HG02870 (cell line): Measurements from ENCODE around the gene BICRA.

Experiments
- ATAC-seq: cut with Tn5 transposase; IDR thresholded peaks from one replicate; pipeline ENCODE4 v1.9.1; 2021; ENCODE audit warnings: mild to moderate bottlenecking, moderate library complexity; ENCODE audit not compliant: unreplicated experiment

The BICRA gene

DNA sequence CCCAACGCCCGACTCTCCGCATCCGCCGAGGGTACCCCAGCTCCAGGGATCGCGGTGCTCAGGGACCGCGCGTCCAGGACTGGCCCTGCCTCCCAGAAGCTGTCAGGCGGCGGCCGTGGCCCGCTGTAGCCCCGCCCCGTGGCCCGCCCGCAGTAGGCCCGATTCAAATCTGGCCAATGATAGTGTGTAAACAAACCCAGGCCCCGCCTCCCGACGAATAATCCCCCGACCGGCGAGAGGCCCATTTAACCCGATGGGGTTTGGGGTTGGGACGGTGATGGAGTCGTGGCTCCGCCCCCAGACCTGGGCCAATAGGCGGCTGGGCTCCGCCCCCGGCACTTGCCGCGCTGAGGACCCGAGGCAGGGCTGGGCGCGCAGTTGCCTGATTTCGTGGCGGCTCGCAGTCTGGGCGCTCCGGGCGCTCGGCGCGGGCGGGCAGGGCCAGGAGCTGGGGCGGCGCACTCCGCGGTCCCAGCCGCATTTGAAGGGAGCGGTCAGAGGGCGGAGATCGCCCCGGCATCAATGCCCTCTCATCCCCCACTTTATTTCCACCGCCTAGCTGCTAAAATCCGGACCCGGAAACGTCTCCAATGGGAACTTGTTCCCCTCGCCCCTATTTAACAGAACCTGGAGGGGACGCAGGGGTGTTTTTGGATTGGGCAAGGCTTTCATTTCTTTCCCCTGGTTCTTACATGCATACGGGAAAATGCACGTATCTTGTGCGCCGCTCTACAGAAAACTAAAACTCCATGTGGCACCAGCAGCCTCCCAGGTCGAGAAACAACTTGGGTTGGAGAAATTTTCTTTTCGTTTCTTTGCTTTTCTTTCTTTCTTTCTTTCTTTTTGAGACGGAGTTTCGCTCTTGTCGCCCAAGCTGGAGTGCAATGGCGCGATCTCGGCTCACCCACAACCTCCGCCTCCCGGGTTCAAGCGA lies 8.4 kb upstream of the BICRA start:
- peak; percentile 93 for ATAC-seq

DNA sequence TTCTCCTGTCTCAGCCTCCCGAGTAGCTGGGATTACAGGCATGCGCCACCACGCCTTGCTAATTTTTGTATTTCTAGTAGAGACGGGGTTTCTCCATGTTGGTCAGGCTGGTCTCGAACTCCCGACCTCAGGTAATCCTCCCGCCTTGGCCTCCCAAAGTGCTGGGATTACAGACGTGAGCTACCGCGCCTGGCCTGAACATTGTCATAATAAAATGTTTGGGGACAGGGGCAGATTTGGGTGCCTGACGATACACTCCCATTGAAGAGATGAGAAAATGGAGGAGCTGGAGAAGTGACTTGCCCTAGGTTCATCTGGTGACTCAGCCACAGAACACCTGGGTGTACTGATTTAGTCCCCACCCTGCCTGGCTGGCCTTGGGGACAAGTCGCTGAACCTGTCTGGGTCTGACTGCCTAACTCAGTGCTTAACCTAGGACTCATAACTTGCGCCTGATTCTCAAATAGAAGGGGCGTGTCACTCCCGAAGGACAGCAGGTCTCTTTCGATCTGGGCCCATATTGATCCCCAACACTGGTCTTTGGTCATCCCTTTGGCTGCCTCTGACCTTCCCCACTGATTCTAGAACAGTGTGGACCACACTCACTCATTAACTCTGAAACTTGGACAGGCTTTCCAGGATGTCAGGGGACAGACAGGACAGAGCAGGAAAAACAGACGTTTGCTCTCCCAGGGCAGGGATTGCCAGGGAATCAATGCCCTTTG lies 7.6 kb upstream of the BICRA start:
- no peak for ATAC-seq

DNA sequence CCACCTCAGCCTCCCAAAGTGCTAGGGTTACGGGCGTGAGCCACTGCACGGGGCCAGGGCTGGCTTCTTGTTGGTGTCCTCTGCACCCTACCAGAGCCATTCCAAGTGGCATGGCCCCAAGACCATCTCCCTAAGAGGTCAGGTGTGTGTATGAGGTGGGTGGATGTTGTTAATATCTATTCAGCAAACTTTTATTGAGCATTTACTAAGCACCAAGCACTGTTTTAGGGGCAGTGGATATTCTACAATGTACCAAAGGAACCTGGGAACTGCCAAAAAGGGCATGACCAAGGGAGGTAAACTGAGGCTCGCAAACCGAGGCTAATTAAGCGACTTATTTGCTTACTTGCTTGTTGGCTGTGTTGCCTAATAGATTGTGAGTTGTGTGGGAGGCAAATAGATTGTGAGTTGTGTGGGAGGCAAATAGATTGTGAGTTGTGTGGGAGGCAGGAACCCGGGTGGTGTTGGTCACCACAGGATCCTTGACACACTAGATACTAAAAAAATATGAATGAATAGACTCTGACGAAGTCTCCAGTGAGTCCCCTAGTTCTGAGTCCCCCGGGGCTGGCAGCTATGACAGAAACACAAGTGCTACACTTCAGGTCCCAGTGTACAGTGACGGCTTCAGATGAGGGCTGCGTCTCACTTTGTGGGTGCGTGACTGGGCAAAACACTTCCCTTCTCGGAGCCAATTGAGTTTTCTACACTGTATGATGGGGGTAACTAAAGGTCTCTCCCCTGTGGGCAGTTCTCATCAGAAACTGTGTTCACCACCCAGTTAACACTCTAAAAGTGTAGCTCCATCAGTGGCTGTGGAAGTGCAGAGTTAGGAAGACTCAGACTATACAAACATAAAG lies 5.0 kb upstream of the BICRA start:
- no peak for ATAC-seq

DNA sequence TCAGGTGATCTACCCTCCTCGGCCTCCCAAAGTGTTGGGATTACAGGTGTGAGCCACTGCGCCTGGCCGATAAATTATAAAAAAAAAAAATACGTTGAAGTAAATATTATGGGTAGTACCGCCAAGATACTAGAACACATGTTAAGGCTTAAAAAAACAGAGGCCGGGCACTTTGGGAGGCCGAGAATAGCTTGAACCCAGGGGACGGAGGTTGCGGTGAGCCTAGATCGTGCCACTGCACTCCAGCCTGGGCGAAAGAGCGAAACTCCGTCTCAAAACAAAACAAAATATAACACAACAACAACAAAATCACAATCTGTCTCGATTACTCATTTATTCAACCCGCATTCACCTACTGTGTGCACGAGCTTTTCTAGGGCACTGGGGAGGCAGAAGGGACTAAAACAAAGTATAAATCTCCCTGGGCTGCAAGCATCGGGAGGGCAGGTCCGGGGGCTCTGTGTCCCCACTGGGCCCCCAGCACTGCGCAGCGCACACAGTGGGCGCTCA lies 1.3 kb upstream of the BICRA start:
- no peak for ATAC-seq

DNA sequence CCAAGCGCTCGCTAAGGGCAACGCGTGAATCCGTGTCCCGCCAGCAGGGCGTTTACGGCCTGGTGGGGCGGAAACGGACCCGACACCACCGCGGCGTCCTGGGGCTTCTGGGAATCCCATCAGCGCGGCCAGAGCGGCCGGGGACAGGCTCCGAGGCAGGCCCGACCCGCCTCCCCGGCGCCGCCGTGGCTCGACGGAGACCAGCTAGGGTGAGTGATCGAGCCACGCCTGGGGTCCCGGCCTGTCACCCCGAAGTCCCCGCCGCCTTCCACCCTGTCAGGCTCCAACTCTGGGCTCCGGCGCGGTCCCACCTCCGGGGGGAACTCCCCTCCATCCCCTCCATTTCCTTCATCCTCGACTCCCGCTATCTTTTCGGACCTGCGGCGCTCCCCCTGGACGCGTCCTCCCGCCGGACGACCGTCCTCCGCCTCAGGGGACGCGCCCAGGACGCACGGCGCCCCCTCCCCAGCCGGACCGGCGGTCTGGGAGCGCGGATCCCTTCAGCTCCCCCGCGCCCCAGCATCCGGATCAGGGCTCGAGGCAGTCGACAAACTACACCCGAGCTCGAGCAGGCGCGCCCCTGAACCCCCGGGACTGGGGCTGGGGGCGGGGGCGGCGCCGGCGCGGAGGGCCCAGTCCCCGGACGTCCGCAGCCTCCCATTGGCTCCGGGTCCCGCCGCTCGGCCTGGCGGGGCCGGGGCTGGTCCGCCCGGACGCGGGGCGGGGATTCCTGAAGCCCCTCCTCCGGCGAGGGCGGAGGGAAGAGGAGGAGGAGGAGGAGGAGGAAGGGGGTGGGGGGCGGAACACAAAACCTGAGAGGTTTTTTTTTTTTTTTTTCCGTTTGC lies 638 bp upstream of the BICRA start:
- ATAC-seq, result peak; percentile 72

DNA sequence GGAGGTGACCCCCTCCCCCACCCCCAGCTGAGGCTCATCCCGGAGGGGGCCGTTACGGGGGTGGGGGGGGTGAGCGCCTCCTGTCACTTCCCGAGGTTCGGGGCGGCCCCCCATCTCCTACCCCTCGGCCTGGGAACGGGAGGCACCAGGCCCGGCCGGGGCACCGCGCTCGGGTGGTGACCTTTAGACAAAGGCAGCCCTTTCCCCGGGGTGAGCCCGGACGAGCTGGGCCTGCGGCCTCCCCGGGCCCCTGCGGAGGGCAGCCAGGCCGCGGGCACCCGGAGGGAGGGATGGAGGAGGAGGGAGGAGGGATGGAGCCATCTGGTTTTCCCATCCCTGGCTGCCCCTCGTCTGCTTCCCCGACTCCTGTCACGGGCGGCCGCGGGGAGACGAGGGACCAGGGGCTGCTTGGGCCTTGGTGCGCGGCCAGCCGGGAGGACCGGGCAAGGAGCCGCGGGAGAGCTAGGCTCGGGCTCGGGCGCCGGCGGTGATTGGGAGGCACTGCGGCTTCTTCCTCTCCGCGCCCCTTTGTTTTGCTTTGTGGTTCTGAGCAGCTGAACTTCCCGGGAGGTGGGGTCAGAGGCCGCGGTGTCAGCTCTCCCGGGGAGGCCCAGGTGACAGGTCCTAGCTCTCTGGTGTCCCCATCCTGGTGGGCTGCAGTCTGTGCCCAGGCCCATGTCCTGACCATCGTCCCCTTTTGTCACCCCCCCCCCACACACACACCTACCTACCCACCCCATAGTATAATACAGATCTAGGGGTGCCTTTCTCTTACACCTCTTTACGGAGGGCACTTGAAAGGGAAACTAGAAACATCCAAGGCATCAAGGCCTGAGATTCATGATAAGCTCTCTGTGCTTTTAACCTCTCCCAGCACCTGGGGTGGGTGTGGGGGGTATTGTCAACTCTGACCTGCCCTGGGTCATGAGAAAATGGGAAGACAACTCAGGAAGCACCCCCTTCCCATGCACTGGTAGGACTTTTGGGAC lies 1.3 kb downstream of the BICRA start:
- no peak for ATAC-seq

DNA sequence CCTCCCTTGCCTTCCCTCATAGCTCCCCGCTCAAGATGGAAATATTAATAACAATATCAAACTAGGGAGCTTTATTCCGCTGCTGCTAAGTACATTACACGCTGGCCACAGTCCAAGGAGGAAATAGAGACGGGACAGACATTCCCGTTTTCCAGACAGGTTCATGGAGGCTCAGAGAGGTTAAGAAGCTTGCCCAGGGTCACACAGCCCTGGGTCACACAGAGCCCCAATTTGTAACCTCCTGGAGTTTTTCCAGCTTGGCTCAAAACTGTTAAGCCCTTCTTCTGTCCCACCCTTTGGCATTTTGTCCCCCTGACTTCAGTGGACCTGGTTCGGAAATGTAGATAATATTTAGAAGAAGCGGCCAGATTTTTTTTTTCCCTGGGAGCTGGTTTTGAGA lies 2.0 kb downstream of the BICRA start:
- ATAC-seq, result no peak

DNA sequence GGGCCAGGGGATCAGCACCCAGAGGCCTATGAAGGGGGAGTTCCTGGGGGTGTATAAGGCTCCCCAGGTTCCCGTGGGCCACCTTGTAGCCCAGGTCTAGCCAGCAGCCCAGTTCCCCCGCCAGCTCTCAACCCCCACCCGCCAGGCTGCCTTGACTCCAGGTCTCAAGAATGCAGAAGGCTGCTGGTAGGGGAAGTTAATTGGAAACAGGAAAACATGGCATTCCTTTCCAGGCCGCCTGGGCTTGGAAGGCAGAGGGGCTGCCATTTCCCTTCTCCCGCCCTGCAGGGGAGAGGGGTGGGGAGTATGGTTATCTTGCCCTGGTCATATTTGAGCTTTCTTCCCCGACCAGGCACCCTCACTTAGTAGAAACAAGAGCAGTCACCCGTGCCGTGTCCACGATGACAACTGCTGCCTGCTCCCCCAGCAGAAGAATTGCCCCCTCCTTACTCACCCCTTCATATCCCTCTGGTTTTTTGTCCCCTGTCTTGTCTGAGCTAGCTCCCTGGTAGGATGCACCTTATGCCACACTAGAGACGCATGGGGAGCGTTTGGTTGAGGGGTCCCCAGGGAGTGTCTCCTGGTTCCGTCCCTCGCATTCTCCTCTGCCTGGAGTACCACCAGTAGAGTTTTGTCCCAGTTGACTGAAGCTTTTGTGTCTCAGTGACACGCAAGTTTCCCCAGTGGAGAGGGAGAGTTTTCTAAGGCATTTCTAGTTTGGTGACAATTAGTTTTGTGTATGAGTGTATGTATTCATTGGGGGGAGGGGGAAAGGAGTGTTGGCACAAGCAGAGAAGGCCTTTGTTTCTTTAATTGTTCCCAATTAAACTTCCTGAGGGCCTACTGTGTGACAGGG lies 4.5 kb downstream of the BICRA start:
- no peak for ATAC-seq

DNA sequence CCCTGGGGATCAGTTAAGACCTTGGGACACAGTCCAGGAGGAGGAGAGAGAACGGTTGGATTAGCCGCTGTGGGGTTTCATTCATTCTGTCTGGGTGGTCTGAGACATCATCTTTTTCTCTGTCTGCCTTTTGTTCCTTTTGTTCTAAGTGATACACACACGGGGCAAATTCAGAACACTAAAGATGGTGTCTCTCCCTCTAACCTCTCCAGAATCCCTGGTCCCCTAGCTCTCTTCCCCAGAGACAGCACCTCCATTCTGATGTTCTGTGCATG lies 5.0 kb downstream of the BICRA start:
- no peak for ATAC-seq

DNA sequence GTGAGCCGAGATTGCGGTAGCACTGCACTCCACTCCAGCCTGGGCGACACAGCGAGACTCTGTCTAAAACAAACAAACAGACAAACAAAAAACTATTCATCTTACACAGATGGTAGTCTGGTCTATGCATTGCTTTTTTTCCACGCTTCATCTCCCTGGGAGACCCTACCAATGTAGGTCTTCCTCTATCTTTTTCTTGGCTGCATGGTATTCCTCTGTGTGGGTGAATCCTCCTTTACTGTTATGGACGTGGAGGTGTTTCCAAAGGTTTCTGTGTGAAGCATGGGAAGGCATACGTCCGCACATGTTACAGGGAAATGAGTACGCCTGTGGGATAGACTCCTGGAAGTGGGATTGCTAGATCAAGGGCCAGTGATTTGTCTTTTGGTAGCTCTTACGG lies 5.6 kb downstream of the BICRA start:
- ATAC-seq, result no peak

DNA sequence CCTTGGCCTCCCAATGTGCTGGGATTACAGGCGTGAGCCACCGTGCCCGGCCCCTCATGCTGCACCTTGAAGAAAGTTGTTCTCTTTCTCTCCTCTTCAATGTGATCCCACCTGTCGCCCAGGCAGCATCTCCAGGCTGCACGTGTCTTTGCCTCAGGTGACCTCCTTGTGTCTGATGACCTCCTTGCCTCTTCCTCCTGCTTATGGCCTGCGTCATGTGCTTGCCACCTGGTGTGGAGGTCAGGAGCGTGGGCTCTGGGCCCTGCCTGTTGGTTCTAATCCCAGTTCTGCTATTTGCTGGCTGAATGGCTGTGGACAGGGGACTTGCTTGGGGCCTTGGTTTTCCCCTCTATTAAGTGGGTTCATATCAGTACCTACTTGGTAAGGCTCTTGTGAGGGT lies 6.3 kb downstream of the BICRA start:
- ATAC-seq, result no peak

DNA sequence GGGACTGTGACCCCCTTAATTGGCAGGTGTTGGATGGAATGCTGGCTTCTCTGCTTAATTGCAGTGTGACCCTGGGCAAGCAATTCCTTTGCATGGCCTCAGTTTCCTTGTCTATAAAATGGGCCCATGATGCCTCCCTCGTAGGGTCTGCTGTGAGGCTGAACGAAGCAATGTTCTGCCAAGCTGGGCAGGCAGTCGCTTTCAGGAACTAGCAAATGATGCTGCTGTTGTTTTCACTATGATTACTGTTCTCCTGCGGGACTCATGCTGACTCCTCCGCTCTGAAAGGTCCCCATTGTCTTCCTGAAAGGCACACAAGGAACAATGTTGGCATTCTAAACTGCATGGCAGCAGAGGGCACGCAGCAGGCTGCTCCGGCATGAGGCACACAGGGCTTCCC lies 6.8 kb downstream of the BICRA start:
- no peak for ATAC-seq

DNA sequence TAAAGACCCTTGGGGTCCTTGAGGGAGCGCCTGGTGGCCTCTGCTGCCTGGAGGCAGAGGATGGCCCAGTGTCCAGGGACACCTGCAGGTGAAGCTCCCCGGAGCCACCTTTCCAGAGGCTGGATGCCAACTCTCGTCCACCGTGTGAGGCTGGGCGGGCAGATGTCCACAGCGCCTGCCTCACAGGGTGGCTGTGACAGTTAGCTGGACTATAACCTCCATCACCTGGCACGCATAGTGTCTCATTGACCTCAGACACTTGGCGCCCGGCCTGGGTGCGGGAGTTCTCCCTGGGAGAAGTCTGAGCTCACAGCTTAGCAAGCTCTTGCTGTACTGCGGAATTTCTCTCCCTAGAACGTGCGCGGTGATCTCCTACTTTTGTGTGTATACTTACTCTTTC lies 9.8 kb downstream of the BICRA start:
- ATAC-seq, result no peak

DNA sequence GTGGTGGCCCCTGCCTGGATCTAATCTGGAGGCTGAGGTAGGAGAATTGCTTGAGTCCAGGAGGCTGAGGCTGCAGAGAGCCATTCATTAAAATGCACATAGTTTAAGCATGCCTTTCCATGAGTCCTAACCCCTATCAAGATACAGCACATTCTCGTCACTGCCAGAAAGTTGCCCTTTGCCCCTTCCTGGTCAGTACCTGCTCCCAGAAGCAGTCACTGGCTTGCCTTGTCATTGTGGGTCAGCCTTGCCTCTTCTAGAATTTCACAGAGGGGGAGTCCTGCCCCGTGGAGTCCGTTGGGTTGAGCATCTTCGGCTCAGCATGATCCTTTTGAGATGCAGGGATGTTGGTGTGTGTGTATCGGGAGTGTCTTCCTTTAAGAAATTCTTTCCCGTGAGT lies 10.8 kb downstream of the BICRA start:
- no peak for ATAC-seq

DNA sequence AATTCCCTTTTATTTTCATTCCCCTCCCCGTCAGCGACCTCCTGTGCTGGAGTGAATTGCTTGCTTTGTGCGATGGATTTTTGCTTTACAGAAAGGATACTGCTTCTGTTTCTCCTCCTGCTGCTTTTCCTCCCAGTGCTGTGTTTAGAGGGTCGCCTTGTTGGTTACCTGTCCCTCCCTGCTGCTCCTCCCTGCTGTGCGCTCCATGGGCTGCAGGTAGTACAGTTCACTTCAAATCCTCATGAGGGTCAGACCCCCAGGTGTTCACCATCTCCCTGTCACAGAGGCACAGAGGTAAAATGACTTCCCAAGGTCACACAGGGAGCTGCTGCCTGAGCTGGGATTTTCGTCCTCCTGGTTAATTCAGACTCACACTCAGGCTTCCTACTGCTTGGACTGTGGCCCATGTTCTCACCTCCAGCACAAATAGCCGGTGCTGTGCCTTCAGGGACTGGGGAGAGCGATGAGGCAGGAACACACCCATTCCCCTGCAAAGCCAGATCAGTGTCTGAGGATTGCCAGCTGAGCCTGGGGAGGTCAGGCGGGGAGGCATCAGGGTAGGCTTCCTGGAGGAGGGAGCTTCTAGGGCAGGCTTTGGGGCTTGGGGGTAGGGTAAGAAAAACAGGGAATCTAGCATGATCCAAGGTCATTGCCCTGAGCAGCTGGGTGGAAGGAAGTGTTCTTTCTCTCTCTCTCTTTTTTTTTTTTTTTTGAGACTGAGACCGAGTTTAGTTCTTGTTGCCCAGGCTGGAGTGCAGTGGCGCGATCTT lies 14.4 kb downstream of the BICRA start:
- ATAC-seq, result no peak

DNA sequence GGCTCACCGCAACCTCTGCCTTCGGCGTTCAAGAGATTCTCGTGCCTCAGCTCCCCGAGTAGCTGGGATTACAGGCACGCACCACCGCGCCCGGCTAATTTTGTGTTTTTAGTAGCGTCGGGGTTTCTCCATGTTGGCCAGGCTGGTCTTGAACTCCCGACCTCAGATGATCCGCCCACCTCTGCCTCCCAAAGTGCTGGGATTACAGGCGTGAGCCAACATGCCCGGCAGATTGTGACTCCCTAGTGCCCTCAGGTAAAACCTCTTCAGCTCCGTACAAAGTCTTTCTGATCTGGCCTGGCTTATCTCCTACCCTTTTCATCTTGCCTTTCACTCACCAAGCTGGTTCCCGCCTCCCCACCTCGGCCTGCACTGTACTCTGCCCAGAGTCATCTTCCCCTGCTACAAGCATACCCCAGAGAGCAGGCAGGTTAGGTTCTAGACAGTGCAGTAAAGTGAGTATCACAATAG lies 15.0 kb downstream of the BICRA start:
- ATAC-seq, result no peak

DNA sequence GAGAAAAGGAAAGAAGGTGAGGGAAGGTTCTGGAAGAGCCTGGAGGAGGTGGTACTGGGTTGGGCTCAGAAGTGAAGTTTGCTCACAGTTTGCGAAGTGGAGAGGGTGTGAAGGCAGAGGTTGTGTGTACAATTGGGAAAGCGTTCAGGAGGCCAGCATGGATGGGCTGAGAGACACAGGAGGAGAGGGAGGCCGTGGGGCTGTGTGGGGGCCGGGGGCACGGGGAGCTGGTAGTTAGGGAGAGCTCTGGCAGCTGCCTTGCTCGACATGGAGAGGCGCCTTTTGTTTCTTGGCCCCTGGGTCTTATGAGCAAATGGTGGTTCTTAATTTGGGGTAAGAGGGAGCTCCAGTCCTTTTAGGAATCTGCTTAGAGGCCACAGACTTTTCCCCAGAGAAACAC lies 16.7 kb downstream of the BICRA start:
- ATAC-seq, result no peak
